ENCODE measurements around the gene CYSRT1. TPM values are rescaled to one million over a fixed set of nuclear protein-coding genes. Genes with fewer than 3 reads are reported as not detected.
A peak's percentile ranks its signal among the peaks of the same experiment; 100 is the strongest.

CYSRT1 gene
- polyA plus RNA-seq, 1 donor, result 71.7 TPM

- no peaks in the 10 kb centered on the region for H3K9me3 ChIP-seq (ENCODE audit: control insufficient read depth, low read depth, low read length)
- no peak overlapping the region for H3K27ac ChIP-seq (ENCODE audit: low read length)
- peaks cover 17% of the 10 kb centered on the region for H3K36me3 ChIP-seq (ENCODE audit: control insufficient read depth, insufficient read depth, low read length)
- no peaks in the 10 kb centered on the region for H3K27me3 ChIP-seq (ENCODE audit: control insufficient read depth, insufficient read depth, low read length)
- DNase-seq, result no peak
- WGBS (ENCODE audit: insufficient coverage, low lambda C conversion rate), result no CpG with 5 or more reads among the region's 21 CpGs
- peaks cover 9% of the 10 kb centered on the region for H3K4me1 ChIP-seq (ENCODE audit: control insufficient read depth, insufficient read depth, low read length)
- no peak overlapping the region for H3K4me3 ChIP-seq (ENCODE audit: low read length)
These were observed 12.5 kb upstream of the CYSRT1 start for GRCh38 chr9:137212520-137212919.

GRCh38 chr9:137213160-137214060 lies 11.6 kb upstream of the CYSRT1 start:
- Histone ChIP-seq H3K36me3 (ENCODE audit: control insufficient read depth, insufficient read depth, low read length) (peaks cover 17% of the 10 kb centered on the region), H3K27ac (ENCODE audit: low read length) (no peak overlapping the region), H3K4me3 (ENCODE audit: low read length) (no peak overlapping the region), H3K27me3 (ENCODE audit: control insufficient read depth, insufficient read depth, low read length) (no peaks in the 10 kb centered on the region), H3K9me3 (ENCODE audit: control insufficient read depth, low read depth, low read length) (no peaks in the 10 kb centered on the region), H3K4me1 (ENCODE audit: control insufficient read depth, insufficient read depth, low read length) (peaks cover 18% of the 10 kb centered on the region)
- no CpG with 5 or more reads among the region's 49 CpGs for WGBS (ENCODE audit: insufficient coverage, low lambda C conversion rate)
- DNase-seq, result no peak

GRCh38 chr9:137214620-137215019 lies 10.4 kb upstream of the CYSRT1 start:
- WGBS (ENCODE audit: insufficient coverage, low lambda C conversion rate), result no CpG with 5 or more reads among the region's 19 CpGs

GRCh38 chr9:137215196-137215986 lies 9.6 kb upstream of the CYSRT1 start:
- H3K27me3 ChIP-seq (ENCODE audit: control insufficient read depth, insufficient read depth, low read length), result no peaks in the 10 kb centered on the region

More at GRCh38 chr9:137214620-137215019, 10.4 kb upstream of the CYSRT1 start:
- H3K9me3 ChIP-seq (ENCODE audit: control insufficient read depth, low read depth, low read length), result no peaks in the 10 kb centered on the region
- H3K36me3 ChIP-seq (ENCODE audit: control insufficient read depth, insufficient read depth, low read length), result peaks cover 15% of the 10 kb centered on the region
- no peak overlapping the region for H3K27ac ChIP-seq (ENCODE audit: low read length)
- H3K4me1 ChIP-seq (ENCODE audit: control insufficient read depth, insufficient read depth, low read length), result peaks cover 27% of the 10 kb centered on the region
- DNase-seq, result no peak
- no peaks in the 10 kb centered on the region for H3K27me3 ChIP-seq (ENCODE audit: control insufficient read depth, insufficient read depth, low read length)
- no peak overlapping the region for H3K4me3 ChIP-seq (ENCODE audit: low read length)

GRCh38 chr9:137216188-137216965 lies 8.6 kb upstream of the CYSRT1 start:
- no CpG with 5 or more reads among the region's 30 CpGs for WGBS (ENCODE audit: insufficient coverage, low lambda C conversion rate)
- Histone ChIP-seq H3K27ac (ENCODE audit: low read length) (no peak overlapping the region), H3K9me3 (ENCODE audit: control insufficient read depth, low read depth, low read length) (peaks cover 9% of the 10 kb centered on the region), H3K27me3 (ENCODE audit: control insufficient read depth, insufficient read depth, low read length) (no peaks in the 10 kb centered on the region), H3K4me1 (ENCODE audit: control insufficient read depth, insufficient read depth, low read length) (peaks cover 28% of the 10 kb centered on the region), H3K4me3 (ENCODE audit: low read length) (no peak overlapping the region), H3K36me3 (ENCODE audit: control insufficient read depth, insufficient read depth, low read length) (peaks cover 13% of the 10 kb centered on the region)
- DNase-seq, result no peak

More at GRCh38 chr9:137215196-137215986, 9.6 kb upstream of the CYSRT1 start:
- Histone ChIP-seq H3K4me3 (ENCODE audit: low read length) (no peak overlapping the region), H3K4me1 (ENCODE audit: control insufficient read depth, insufficient read depth, low read length) (peaks cover 28% of the 10 kb centered on the region), H3K9me3 (ENCODE audit: control insufficient read depth, low read depth, low read length) (peaks cover 5% of the 10 kb centered on the region), H3K27ac (ENCODE audit: low read length) (no peak overlapping the region), H3K36me3 (ENCODE audit: control insufficient read depth, insufficient read depth, low read length) (peaks cover 13% of the 10 kb centered on the region)
- no peak for DNase-seq
- no CpG with 5 or more reads among the region's 22 CpGs for WGBS (ENCODE audit: insufficient coverage, low lambda C conversion rate)

GRCh38 chr9:137217276-137218211 lies 7.4 kb upstream of the CYSRT1 start:
- H3K4me1 ChIP-seq (ENCODE audit: control insufficient read depth, insufficient read depth, low read length), result peaks cover 28% of the 10 kb centered on the region
- peak; percentile 78 to 88 for DNase-seq
- peaks cover 13% of the 10 kb centered on the region for H3K36me3 ChIP-seq (ENCODE audit: control insufficient read depth, insufficient read depth, low read length)
- WGBS (ENCODE audit: insufficient coverage, low lambda C conversion rate), result no CpG with 5 or more reads among the region's 36 CpGs
- H3K27me3 ChIP-seq (ENCODE audit: control insufficient read depth, insufficient read depth, low read length), result no peaks in the 10 kb centered on the region
- peak overlapping the region; percentile 54 for H3K27ac ChIP-seq (ENCODE audit: low read length)
- peaks cover 9% of the 10 kb centered on the region for H3K9me3 ChIP-seq (ENCODE audit: control insufficient read depth, low read depth, low read length)
- peak overlapping the region; percentile 39 for H3K4me3 ChIP-seq (ENCODE audit: low read length)

- H3K4me3 ChIP-seq (ENCODE audit: low read length), result no peak overlapping the region
- peak overlapping the region; percentile 66 for H3K27ac ChIP-seq (ENCODE audit: low read length)
- peaks cover 13% of the 10 kb centered on the region for H3K36me3 ChIP-seq (ENCODE audit: control insufficient read depth, insufficient read depth, low read length)
These were observed 6.7 kb upstream of the CYSRT1 start for GRCh38 chr9:137218212-137218753.

GRCh38 chr9:137218754-137219271 lies 6.2 kb upstream of the CYSRT1 start:
- H3K27ac ChIP-seq (ENCODE audit: low read length), result peak overlapping the region; percentile 66
- no CpG with 5 or more reads among the region's 12 CpGs for WGBS (ENCODE audit: insufficient coverage, low lambda C conversion rate)
- DNase-seq, result peak in 1 of 2 donors; percentile 71
- H3K36me3 ChIP-seq (ENCODE audit: control insufficient read depth, insufficient read depth, low read length), result peaks cover 13% of the 10 kb centered on the region
- peaks cover 33% of the 10 kb centered on the region for H3K4me1 ChIP-seq (ENCODE audit: control insufficient read depth, insufficient read depth, low read length)
- H3K27me3 ChIP-seq (ENCODE audit: control insufficient read depth, insufficient read depth, low read length), result no peaks in the 10 kb centered on the region
- H3K4me3 ChIP-seq (ENCODE audit: low read length), result no peak overlapping the region
- peaks cover 9% of the 10 kb centered on the region for H3K9me3 ChIP-seq (ENCODE audit: control insufficient read depth, low read depth, low read length)

More at GRCh38 chr9:137218212-137218753, 6.7 kb upstream of the CYSRT1 start:
- WGBS (ENCODE audit: insufficient coverage, low lambda C conversion rate), result no CpG with 5 or more reads among the region's 30 CpGs
- H3K27me3 ChIP-seq (ENCODE audit: control insufficient read depth, insufficient read depth, low read length), result no peaks in the 10 kb centered on the region
- no peak for DNase-seq
- peaks cover 9% of the 10 kb centered on the region for H3K9me3 ChIP-seq (ENCODE audit: control insufficient read depth, low read depth, low read length)
- H3K4me1 ChIP-seq (ENCODE audit: control insufficient read depth, insufficient read depth, low read length), result peaks cover 33% of the 10 kb centered on the region

GRCh38 chr9:137219757-137220316 lies 5.1 kb upstream of the CYSRT1 start:
- H3K9me3 ChIP-seq (ENCODE audit: control insufficient read depth, low read depth, low read length), result peaks cover 9% of the 10 kb centered on the region
- no peak for DNase-seq
- H3K4me3 ChIP-seq (ENCODE audit: low read length), result no peak overlapping the region
- WGBS (ENCODE audit: insufficient coverage, low lambda C conversion rate), result no CpG with 5 or more reads among the region's 10 CpGs
- H3K4me1 ChIP-seq (ENCODE audit: control insufficient read depth, insufficient read depth, low read length), result peaks cover 41% of the 10 kb centered on the region
- no peaks in the 10 kb centered on the region for H3K27me3 ChIP-seq (ENCODE audit: control insufficient read depth, insufficient read depth, low read length)
- H3K36me3 ChIP-seq (ENCODE audit: control insufficient read depth, insufficient read depth, low read length), result peaks cover 11% of the 10 kb centered on the region
- no peak overlapping the region for H3K27ac ChIP-seq (ENCODE audit: low read length)
